GM18951 (cell line): ENCODE results near the gene PCDH12.

ENCODE experiments used
- POLR2A ChIP-seq: IDR thresholded peaks from 4 replicates; pipeline ENCODE4 v1.6.1; 2011; ENCODE audit warnings: mild to moderate bottlenecking; ENCODE audit not compliant: insufficient read length, insufficient read depth; ENCODE audit errors: extremely low read depth
- in situ Hi-C: fragments of 300-500 bp; cut with MboI; formaldehyde crosslinking; loops from one replicate; pipeline ENCODE4 v1.12.0; 2022; ENCODE audit warnings: low sequenced_read_pairs, mixed read lengths, inconsistent platforms; ENCODE audit not compliant: unreplicated experiment

PCDH12 gene

DNA sequence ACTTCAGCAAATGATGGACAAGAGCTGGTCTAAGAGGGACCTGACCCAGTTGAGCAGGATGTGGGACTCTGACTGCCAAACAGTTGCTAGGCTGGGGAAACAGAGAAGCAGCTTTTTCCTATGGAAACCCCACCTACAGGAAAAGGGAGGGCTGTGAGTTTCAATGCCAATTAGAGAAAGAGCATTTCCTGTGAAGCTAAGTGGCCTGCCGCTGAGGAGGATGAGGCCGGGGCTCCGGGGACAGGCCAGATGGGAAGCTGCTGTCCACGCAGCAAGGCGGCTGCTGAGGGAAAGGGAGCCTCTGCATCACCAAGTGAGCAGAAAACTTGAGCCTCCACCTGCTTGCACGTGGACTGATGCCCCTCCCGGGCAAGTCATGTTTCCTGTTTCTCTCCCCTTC, at the start of gene PCDH12:
PCDH12 (minus strand) TSS at position 90 of the 400 bp plus-strand sequence. CDS start 351 bp downstream, outside the sequence.
- TF ChIP-seq POLR2A, result no peak
- in situ Hi-C loops, result no loop called here

- TF ChIP-seq POLR2A, result no peak
- in situ Hi-C loops, result no loop called here
These were observed 49.2 kb upstream of the PCDH12 start for GRCh38 chr5:142007237-142007544.

DNA sequence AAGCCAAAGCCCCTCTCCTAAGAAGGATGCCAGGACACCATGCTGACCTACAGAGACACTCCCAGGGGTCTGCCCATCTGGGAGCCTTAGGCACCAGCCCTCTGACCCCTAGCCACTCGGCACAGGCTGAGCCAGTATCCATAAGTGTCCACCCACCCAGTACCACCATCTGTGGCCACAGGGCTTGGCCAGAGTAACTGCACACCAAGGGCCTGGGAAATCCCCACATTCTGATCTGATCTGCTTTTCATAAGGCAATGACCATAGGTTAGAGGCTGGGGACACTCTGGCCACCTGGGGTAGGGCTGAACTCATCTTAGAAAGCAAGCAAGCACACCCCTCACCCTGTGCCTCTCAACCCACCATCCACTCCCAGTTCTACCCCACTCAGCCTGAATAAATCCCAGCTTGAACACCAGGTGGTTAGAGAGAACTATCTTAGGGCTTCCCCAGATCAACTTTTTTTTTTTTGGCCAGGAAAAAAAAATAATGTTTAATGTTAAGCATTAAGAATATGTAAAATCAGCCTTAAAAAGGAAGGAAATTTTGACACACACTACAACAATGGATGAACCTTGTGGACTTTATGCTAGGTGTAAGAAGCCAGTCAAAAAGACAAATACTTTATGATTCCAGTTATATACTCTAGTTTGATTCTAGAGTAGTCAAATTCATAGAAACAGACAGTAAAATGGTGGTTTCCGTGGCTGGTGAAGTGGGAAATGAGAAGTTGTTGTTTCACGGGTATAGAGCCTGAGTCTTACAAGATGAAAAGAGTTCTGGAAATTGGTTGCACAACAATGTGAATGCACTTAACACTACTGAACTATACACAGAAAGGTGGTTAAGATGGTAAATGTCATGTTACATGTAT, 48.6 kb upstream of the PCDH12 start:
- no peak for TF ChIP-seq POLR2A
- in situ Hi-C loops, result no loop called here

DNA sequence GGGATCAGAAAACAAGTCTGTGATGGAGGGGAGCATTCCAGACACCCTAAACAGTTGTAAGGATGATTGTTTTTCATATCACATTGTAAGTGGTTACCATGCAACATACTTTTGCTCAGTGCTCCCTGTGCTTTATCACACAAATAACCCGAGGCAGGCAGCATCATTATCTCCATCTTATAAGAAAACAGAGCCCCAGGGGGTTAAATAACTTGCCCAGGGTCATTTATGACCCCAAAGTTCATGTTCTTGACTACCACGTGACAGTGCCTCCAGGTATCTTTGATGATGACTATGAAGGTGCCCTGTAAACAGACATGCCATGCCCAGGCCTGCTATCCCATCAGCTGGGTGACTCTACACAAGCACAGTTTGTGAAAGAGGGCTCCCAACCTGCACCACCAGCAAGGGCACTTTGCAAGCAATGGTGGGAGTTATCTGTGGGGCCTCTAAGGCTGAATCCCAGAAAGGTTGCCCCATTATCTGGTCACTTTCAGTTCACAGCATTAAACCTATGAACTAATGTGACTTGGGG, 45.3 kb upstream of the PCDH12 start:
- no peak for TF ChIP-seq POLR2A
- in situ Hi-C loops, result no loop called here

DNA sequence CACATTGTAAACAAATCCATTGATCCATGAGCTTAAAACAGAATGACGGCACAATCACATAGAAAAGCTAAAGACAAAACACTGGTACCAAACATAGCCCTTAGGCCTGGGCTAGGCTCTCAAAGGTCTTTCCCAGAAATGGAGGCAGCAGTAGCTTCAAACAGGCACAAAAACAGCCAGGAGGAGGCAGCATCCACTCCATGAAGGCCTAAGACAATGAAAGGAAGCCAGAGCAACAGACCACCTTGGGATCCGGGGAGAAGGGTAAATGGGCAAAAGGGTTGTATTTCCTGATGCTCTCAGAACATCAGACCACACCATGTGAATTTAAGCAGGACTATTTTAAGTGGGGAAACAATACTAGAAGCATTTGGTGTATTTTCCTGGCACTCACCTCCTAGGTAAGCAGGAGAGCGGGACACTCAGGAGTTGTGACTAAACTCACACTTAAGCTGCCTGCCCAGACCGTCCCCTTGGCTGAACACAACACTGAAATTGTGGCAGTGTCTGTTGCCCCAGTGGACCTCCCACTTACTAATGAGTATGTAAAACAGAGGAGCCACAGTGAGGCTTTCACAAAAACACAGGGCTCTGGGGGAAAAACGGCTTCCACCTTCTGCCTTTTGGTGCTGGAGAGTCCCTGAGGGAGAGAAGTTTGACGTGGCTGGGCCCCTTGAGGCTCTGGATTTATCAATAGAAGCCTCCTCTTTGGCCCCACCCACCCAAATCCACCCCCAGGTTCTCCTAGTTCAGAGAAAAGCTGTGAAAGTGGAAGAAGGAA, 42.9 kb upstream of the PCDH12 start:
- in situ Hi-C loops, result no loop called here
- no peak for TF ChIP-seq POLR2A

- in situ Hi-C loops, result no loop called here
- TF ChIP-seq POLR2A, result no peak
These were observed 42.2 kb upstream of the PCDH12 start for GRCh38 chr5:142000173-142000572.

- TF ChIP-seq POLR2A, result no peak
- in situ Hi-C loops, result loop anchor here (10.0 to 25.0 kb wide), 2 partner anchors 147 to 565 kb away; no protein-coding TSS in a partner anchor
These were observed 39.5 kb upstream of the PCDH12 start for GRCh38 chr5:141997358-141997960.

DNA sequence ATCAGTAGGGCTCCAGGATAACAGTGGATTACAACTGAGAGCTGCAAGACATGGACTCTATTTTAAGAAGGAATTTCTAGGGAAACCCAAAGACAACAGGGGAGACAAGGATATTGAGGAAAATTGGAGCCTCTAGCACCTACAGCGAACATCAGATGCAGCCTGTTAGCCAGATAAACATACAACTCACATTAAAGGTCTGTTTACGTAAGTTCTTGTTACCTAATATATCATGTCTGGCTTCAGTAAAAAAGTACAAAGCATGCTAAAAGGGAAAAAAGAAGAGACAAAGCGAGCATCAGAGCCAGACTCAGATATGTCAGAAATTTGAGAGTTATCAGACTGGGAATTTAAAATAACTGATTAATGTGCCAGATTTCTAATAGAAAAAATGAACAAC, 37.7 kb upstream of the PCDH12 start:
- no peak for TF ChIP-seq POLR2A
- in situ Hi-C loops, result loop anchor here (10.0 to 25.0 kb wide), 2 partner anchors 149 to 567 kb away; no protein-coding TSS in a partner anchor

DNA sequence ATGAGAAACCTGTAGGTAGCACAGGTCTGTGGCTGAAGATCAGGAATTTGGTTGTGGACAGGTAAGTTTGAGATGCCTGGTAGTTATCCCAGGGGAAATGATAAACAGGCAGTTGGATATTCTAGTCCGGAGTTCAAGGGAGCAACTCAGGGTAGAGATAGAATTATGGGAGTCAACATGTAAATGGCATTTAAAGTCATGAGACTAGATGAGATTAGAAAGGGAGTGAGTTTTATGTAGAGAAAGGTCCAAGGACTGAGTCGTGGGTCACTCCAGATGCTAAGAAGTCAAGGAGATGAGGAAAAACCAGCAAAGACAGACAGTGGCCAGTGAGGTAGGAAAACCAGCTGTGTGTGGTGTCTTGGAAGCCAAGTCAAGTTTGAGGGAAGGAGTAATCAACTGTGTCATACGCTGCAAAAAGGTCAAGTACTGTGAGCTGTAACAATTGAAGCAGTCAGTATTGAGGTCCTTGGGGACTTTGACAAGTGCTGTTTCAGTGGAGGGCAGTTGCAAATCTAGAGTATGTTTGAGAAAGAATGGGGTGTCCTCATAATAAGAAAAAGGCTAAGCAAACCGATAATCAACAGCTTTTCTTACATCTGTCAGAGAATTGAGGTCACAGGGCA, 36.6 kb upstream of the PCDH12 start:
- TF ChIP-seq POLR2A, result no peak

DNA sequence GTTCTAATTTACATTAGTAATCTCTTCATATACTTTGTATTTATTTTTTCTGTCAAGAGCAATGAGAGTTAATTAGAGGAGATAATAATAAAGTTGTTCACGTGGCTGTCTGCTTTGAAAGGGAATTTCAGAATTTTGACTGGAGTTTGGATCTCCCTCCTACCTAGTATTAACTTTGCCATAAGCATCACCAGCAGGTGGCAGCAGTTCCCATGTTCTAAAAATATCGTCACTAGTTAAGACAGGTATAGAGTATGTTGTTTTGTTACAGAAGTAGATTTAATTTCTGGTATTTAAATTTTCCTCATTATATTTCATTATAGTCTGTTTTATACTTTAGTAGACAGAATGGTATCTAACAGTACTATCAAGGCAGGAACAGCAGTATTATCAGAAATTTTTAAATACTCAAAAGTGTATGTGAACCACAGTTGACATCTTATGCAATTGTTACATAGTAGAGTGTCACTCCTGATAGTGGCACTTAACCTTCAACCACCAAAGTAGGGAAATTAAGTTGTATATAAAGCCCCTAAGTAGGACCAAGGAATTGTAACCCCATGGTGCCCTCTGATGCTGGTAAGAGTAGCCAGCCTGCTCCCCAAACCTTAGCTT, 34.5 kb upstream of the PCDH12 start:
- TF ChIP-seq POLR2A, result no peak
- in situ Hi-C loops, result loop anchor here (10.0 to 25.0 kb wide), 2 partner anchors 152 to 570 kb away; no protein-coding TSS in a partner anchor

More for the DNA sequence above, 36.6 kb upstream of the PCDH12 start:
- in situ Hi-C loops, result loop anchor here (10.0 to 25.0 kb wide), 2 partner anchors 150 to 568 kb away; no protein-coding TSS in a partner anchor

- in situ Hi-C loops, result loop anchor here (10.0 to 25.0 kb wide), 2 partner anchors 155 to 573 kb away; no protein-coding TSS in a partner anchor
- TF ChIP-seq POLR2A, result no peak
These were observed 31.7 kb upstream of the PCDH12 start for GRCh38 chr5:141989720-141990119.

DNA sequence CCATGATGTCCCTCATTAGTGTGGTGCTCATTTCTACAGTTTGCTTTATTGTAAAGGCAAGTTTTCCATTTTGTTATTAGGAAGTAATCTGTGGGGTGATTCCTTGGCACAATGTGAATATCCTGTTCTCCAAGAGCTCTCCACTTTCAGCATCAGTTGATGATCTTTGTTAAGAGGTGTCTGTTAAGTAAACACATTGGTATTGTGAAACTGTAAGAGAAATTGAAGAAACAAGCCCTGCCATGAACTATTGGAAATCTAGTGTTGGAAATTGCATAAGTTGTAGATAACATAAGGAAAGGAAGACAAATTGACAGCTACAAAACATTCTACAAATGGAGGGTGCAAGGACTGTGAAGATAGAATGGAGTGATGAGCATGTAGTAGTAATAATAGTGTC, 28.1 kb upstream of the PCDH12 start:
- no peak for TF ChIP-seq POLR2A
- in situ Hi-C loops, result loop anchor here (25.0 kb wide), 1 partner anchor 576 kb away; no protein-coding TSS in a partner anchor
